Gastrocnemius medialis (tissue), 4 donors: Measurements from ENCODE around the gene NLRX1.

ENCODE experiments used
- CTCF ChIP-seq, 5 experiments: fragments of 450-650 bp in 3 of 5; fragments of 200-600 bp in 2 of 5; sonication (generic) in 2 of 5; IDR thresholded peaks in 4 of 5; conservative IDR thresholded peaks in 1 of 5; 1 replicate in 4 of 5; 2 replicates in 1 of 5; pipeline ENCODE4 v1.5.1; 2016 to 2019; ENCODE audit warnings: antibody characterized with exemption in 5 of 5, mild to moderate bottlenecking in 3 of 5, moderate library complexity in 3 of 5
- POLR2A ChIP-seq, 2 donors: fragments of 450-650 bp; IDR thresholded peaks; one replicate each; pipeline ENCODE4 v1.6.1; 2017; ENCODE audit warnings: antibody characterized with exemption in 2 of 2, mild to moderate bottlenecking in 2 of 2, moderate library complexity in 2 of 2

- TF ChIP-seq CTCF (IDR thresholded peaks at IDR 0.05 in 4 of 5, conservative IDR thresholded peaks at IDR 0.05 in 1 of 5) (no peak), POLR2A (IDR thresholded peaks at IDR 0.05) (no peak)
These were observed 13.3 kb downstream of the NLRX1 start for GRCh38 chr11:119181677-119182412.
